GM12864 (cell line): ENCODE measurements around the gene AQP6.

ENCODE experiments used
- DNase-seq: peaks from one replicate; pipeline ENCODE4 v3.0.0-alpha.2; 2011; ENCODE audit warnings: low read depth
- H3K4me3 ChIP-seq: 2 replicates; pipeline ENCODE4 v1.5.1; 2011; ENCODE audit warnings: mild to moderate bottlenecking, low read depth, low read length, control low read depth
- CTCF ChIP-seq: IDR thresholded peaks from 2 replicates; pipeline ENCODE4 v1.5.1; 2011; ENCODE audit warnings: low read depth, mild to moderate bottlenecking, moderate library complexity, low read length, control low read depth, inconsistent platforms; ENCODE audit errors: missing control alignments

AQP6 gene

GRCh38 chr12:49948866-49949845 is 23.6 kb upstream of the AQP6 start:
- no peak overlapping the region for H3K4me3 ChIP-seq
- no peak for TF ChIP-seq CTCF
- no peak for DNase-seq

- no peak overlapping the region for H3K4me3 ChIP-seq
- no peak for TF ChIP-seq CTCF
- no peak for DNase-seq
Observed at GRCh38 chr12:49949866-49950265, 22.9 kb upstream of the AQP6 start.

GRCh38 chr12:49950273-49951251 is 22.2 kb upstream of the AQP6 start, which contains the start of gene AQP2:
Gene AQP2 (plus strand): TSS chr12:49950737. CDS start chr12:49950831, 94 bp downstream.
- H3K4me3 ChIP-seq, result no peak within 1 kb of the TSS
- no peak for DNase-seq
- TF ChIP-seq CTCF, result no peak

GRCh38 chr12:49951411-49952240 is 21.1 kb upstream of the AQP6 start:
- no peak for DNase-seq
- TF ChIP-seq CTCF, result no peak
- no peak overlapping the region for H3K4me3 ChIP-seq

- TF ChIP-seq CTCF, result no peak
- no peak overlapping the region for H3K4me3 ChIP-seq
- no peak for DNase-seq
Observed at GRCh38 chr12:49952391-49953055, 20.2 kb upstream of the AQP6 start.

- no peak overlapping the region for H3K4me3 ChIP-seq
- TF ChIP-seq CTCF, result no peak
- no peak for DNase-seq
Observed at GRCh38 chr12:49953151-49953550, 19.6 kb upstream of the AQP6 start.
